ENCODE results near the gene TSR1.
"Not testable (repeated sequence)": the region's sequence is repeated elsewhere in the genome, so short reads cannot be mapped to it uniquely, and the experiment has no call there.

The TSR1 gene

DNA sequence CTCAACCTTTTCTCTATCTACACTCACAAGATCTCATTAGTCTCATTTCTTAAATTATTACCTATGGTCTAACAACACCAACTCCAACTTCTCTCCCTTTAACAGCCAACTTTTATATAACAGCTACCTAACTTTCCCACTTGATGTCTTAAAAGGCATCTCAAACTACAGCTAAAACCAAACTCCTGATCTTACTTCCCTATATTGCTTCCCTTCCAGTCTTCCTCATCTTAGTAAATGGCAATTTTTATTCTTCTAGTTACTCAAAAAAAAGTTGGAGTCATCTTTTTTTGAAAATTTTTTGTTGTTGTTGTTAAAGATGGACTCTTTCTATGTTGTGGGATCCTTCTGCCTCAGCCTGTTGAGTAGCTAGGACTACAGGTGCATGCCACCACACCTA is 17.2 kb downstream of the TSR1 start:
- Histone ChIP-seq H3K4me3 (ENCODE audit: low read depth in 1 of 2, low read length in 2 of 2) (no peak overlapping the region), H3K9me3 (ENCODE audit: insufficient read depth, low read length, severe bottlenecking) (no peaks in the 10 kb centered on the region), H3K27ac (ENCODE audit: low read length) (no peak overlapping the region), H3K36me3 (ENCODE audit: insufficient read depth, low read length) (peaks cover 27% of the 10 kb centered on the region), H3K27me3 (ENCODE audit: insufficient read depth, low read length, poor library complexity) (no peaks in the 10 kb centered on the region), H3K4me2 (ENCODE audit: insufficient read depth, low read length) (no peak overlapping the region), H4K20me1 (ENCODE audit: insufficient read depth, low read length) (no peaks in the 10 kb centered on the region), H3K9ac (ENCODE audit: low read depth, low read length) (no peak overlapping the region), H3K79me2 (ENCODE audit: insufficient read depth, low read length) (no peaks in the 10 kb centered on the region), H3K4me1 (ENCODE audit: insufficient read depth, low read length) (no peaks in the 10 kb centered on the region), H2AFZ (ENCODE audit: low read depth, low read length) (no peak overlapping the region)
- DNase-seq (no peak), ATAC-seq (ENCODE audit: insufficient read depth, low read depth) (no peak)
- no peak for TF ChIP-seq EZH2 (IDR thresholded peaks at IDR 0.05; ENCODE audit: borderline replicate concordance, low read depth, low read length, severe bottlenecking)
- TF ChIP-seq CTCF (IDR thresholded peaks at IDR 0.05; ENCODE audit: borderline replicate concordance, extremely low read depth, low read length, poor library complexity, severe bottlenecking) = no peak

DNA sequence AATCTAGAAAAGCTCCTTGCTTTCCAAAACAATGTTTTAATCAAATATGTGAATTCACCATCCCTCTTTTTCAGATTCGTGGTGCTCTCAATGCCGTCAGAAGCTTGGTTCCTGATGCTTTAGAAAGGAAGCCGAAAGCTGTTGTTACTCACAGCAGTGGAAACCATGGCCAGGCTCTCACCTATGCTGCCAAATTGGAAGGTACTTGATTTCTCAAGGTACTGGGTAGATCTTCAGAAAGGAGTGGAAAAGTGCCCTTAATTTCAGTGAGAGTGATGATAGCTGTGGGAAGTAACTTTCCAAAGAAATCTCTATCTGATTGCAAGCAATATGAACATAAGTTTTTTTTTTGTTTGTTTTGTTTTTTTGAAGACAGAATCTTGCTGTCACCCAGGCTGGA is 18.5 kb downstream of the TSR1 start:
- no peaks in the 10 kb centered on the region for H4K20me1 ChIP-seq (ENCODE audit: insufficient read depth, low read length)
- H2AFZ ChIP-seq (ENCODE audit: low read depth, low read length) = no peak overlapping the region
- no peaks in the 10 kb centered on the region for H3K4me1 ChIP-seq (ENCODE audit: insufficient read depth, low read length)
- no peak overlapping the region for H3K27ac ChIP-seq (ENCODE audit: low read length)
- no peaks in the 10 kb centered on the region for H3K79me2 ChIP-seq (ENCODE audit: insufficient read depth, low read length)
- no peak overlapping the region for H3K4me2 ChIP-seq (ENCODE audit: insufficient read depth, low read length)
- H3K9ac ChIP-seq (ENCODE audit: low read depth, low read length) = no peak overlapping the region
- ATAC-seq (ENCODE audit: insufficient read depth, low read depth) (no peak), DNase-seq (no peak)
- H3K4me3 ChIP-seq (ENCODE audit: low read depth in 1 of 2, low read length in 2 of 2) = no peak overlapping the region
- peaks cover 14% of the 10 kb centered on the region for H3K36me3 ChIP-seq (ENCODE audit: insufficient read depth, low read length)
- no peak for TF ChIP-seq CTCF (IDR thresholded peaks at IDR 0.05; ENCODE audit: borderline replicate concordance, extremely low read depth, low read length, poor library complexity, severe bottlenecking)
- no peaks in the 10 kb centered on the region for H3K27me3 ChIP-seq (ENCODE audit: insufficient read depth, low read length, poor library complexity)
- no peaks in the 10 kb centered on the region for H3K9me3 ChIP-seq (ENCODE audit: insufficient read depth, low read length, severe bottlenecking)

- not testable (repeated sequence) for H2AFZ ChIP-seq (ENCODE audit: low read depth, low read length); H3K27ac ChIP-seq (ENCODE audit: low read length); H3K79me2 ChIP-seq (ENCODE audit: insufficient read depth, low read length); H3K4me1 ChIP-seq (ENCODE audit: insufficient read depth, low read length); H3K4me2 ChIP-seq (ENCODE audit: insufficient read depth, low read length); H3K9ac ChIP-seq (ENCODE audit: low read depth, low read length); ATAC-seq (ENCODE audit: insufficient read depth, low read depth); H4K20me1 ChIP-seq (ENCODE audit: insufficient read depth, low read length); H3K4me3 ChIP-seq (ENCODE audit: low read depth in 1 of 2, low read length in 2 of 2); H3K27me3 ChIP-seq (ENCODE audit: insufficient read depth, low read length, poor library complexity); DNase-seq; H3K36me3 ChIP-seq (ENCODE audit: insufficient read depth, low read length); H3K9me3 ChIP-seq (ENCODE audit: insufficient read depth, low read length, severe bottlenecking)
These were observed 19.4 kb downstream of the TSR1 start for GRCh38 chr17:2316916-2317205.

DNA sequence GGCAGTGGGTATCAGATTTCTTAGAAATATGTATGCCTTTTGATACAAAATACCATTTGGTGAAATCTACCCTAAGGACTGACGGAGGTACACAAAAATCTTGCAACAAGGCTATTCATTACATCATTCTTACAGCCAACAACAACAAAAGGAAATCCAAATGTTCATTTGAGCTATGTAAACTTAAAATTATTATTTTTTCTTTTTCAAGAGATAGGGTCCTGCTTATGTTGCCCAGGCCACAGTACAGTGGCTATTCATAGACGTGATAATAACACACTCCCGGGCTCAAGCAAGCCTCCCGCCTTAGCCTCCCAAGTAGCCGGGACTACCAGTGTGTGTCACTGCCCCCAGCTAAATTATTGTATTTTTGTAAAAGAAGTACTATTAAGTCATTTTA is 23.5 kb downstream of the TSR1 start:
- Histone ChIP-seq H2AFZ (ENCODE audit: low read depth, low read length) (no peak overlapping the region), H3K36me3 (ENCODE audit: insufficient read depth, low read length) (peaks cover 4% of the 10 kb centered on the region; the same call in 1 of the 2 replicates), H3K27ac (ENCODE audit: low read length) (no peak overlapping the region), H3K9me3 (ENCODE audit: insufficient read depth, low read length, severe bottlenecking) (no peaks in the 10 kb centered on the region), H3K27me3 (ENCODE audit: insufficient read depth, low read length, poor library complexity) (no peaks in the 10 kb centered on the region), H3K79me2 (ENCODE audit: insufficient read depth, low read length) (0 out of 2 replicates have a peak, but pooled peaks cover under 1% of the 10 kb centered on the region), H3K9ac (ENCODE audit: low read depth, low read length) (no peak overlapping the region), H3K4me1 (ENCODE audit: insufficient read depth, low read length) (no peaks in the 10 kb centered on the region), H3K4me3 (ENCODE audit: low read depth in 1 of 2, low read length in 2 of 2) (no peak overlapping the region), H3K4me2 (ENCODE audit: insufficient read depth, low read length) (no peak overlapping the region), H4K20me1 (ENCODE audit: insufficient read depth, low read length) (no peaks in the 10 kb centered on the region)
- ATAC-seq (ENCODE audit: insufficient read depth, low read depth) (no peak), DNase-seq (no peak)
- no peak for TF ChIP-seq CTCF (IDR thresholded peaks at IDR 0.05; ENCODE audit: borderline replicate concordance, extremely low read depth, low read length, poor library complexity, severe bottlenecking)
- no peak for TF ChIP-seq EZH2 (IDR thresholded peaks at IDR 0.05; ENCODE audit: borderline replicate concordance, low read depth, low read length, severe bottlenecking)

Data from DND-41 (cell line).